Measurements from ENCODE around the gene SERPINB4.
"Not testable (repeated sequence)": the region's sequence is repeated elsewhere in the genome, so short reads cannot be mapped to it uniquely, and the experiment has no call there.

SERPINB4 gene

DNA sequence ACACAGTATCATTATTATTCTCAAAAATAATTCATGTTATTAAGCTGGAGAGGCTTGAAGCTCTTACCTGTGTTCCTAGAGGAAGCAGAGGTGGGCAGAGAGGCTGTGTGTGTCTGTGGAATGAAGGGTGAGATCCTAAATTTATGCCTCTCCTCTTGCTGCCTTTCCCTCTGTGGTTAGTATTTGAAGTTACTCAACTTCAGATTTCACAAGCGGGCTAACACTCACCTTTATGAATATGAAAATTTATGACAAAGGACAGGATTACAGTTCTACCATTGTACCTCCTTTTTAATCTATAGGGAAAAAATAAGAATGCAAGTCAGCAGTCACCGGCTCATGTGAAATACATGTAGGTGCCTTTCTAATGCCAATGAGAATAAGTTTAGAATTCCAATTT is at the start of gene SERPINB4:
Gene SERPINB4 (minus strand): TSS at position 115 of the 400 bp plus-strand sequence. CDS start 679 bp downstream, outside the sequence.
- H3K4me3 ChIP-seq (ENCODE audit: low read depth, low read length); DNase-seq (ENCODE audit: low read depth): not testable (repeated sequence)

DNA sequence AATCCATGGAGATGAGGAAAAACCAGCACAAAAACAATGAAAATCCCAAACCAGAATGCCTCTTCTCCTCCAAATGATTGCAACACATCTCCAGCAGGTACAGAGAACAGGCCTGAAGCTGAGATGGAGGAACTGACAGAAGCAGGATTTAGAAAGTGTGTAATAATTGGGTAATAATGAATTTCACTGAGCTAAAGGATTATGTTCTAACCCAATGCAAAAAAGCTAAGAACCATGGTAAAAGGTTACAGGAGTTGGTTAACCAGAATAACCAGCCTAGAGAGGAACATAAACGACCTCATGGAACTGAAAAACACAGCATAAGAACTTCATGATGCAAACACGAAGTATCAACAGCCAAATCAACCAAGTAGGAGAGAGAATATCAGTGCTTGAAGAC is 45.0 kb upstream of the SERPINB4 start:
- no peak for DNase-seq (ENCODE audit: low read depth)
- no peak overlapping the region for H3K4me3 ChIP-seq (ENCODE audit: low read depth, low read length)

DNA sequence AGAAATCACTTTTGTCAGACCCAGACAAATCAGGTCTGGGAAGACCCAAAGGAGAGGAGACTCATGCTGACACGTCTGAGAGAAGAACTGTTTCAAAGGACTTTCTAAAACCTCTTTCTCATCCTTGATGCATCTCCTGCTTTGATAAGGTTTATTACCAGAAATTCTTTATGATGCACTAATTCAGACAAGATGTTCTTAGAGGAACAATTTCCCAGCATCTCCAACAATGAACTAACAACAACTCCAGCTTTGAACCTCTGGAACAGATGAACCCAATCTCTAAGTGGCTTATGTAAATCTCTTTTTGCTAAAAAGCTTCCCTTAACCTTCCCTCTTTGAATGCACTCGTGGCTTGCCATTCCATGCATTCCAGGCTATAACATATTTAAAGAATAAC is 42.8 kb upstream of the SERPINB4 start:
- TF ChIP-seq, protein P1, sequence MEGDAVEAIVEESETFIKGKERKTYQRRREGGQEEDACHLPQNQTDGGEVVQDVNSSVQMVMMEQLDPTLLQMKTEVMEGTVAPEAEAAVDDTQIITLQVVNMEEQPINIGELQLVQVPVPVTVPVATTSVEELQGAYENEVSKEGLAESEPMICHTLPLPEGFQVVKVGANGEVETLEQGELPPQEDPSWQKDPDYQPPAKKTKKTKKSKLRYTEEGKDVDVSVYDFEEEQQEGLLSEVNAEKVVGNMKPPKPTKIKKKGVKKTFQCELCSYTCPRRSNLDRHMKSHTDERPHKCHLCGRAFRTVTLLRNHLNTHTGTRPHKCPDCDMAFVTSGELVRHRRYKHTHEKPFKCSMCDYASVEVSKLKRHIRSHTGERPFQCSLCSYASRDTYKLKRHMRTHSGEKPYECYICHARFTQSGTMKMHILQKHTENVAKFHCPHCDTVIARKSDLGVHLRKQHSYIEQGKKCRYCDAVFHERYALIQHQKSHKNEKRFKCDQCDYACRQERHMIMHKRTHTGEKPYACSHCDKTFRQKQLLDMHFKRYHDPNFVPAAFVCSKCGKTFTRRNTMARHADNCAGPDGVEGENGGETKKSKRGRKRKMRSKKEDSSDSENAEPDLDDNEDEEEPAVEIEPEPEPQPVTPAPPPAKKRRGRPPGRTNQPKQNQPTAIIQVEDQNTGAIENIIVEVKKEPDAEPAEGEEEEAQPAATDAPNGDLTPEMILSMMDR (conservative IDR thresholded peaks at IDR 0.05; ENCODE audit: low read depth, low read length): no peak
- no peak overlapping the region for H3K4me3 ChIP-seq (ENCODE audit: low read depth, low read length)
- DNase-seq (ENCODE audit: low read depth): no peak

More for the DNA sequence above, 45.0 kb upstream of the SERPINB4 start:
- TF ChIP-seq, protein P1 (conservative IDR thresholded peaks at IDR 0.05; ENCODE audit: low read depth, low read length): no peak

DNA sequence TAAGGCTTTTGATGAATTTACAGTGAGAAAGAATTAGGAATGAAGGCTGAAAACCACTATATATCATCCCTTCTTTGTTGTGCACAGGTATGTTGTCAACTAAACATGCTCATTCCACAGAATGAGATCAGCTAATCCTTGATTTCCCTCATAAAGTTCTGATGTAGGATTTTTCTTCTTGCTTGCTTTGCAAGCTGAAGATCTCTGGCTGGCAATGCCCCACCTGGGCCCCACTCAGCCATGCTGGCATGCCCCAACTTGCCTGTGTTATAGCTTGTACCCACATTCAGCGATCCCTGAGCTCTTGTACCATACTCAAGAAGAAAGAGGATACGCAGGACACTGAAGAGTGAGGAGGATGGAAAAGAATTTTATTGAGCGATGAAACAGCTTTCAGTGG is 40.7 kb upstream of the SERPINB4 start:
- no peak for DNase-seq (ENCODE audit: low read depth)
- no peak overlapping the region for H3K4me3 ChIP-seq (ENCODE audit: low read depth, low read length)
- TF ChIP-seq, protein P1 (conservative IDR thresholded peaks at IDR 0.05; ENCODE audit: low read depth, low read length): no peak

DNA sequence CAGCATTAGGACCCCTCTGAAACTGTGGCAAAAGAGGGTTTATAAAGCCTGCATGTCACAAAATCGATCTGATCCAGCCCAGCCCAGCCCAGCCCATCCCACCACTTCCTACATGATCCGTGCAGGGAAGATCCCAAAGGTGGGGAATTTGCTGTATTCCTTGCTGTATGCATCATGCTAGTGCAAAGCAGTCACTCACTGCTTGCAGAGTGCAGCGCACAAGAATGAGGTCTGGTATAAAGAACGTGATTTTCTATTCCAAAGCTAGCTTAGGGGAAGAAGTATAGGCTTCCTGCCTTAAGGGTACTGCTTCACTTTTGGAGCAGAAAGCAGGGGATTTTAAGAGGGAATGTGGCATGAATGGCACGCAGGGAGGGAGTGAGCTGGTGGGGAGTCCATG is 39.8 kb upstream of the SERPINB4 start:
- no peak overlapping the region for H3K4me3 ChIP-seq (ENCODE audit: low read depth, low read length)
- TF ChIP-seq, protein P1 (conservative IDR thresholded peaks at IDR 0.05; ENCODE audit: low read depth, low read length): no peak

DNA sequence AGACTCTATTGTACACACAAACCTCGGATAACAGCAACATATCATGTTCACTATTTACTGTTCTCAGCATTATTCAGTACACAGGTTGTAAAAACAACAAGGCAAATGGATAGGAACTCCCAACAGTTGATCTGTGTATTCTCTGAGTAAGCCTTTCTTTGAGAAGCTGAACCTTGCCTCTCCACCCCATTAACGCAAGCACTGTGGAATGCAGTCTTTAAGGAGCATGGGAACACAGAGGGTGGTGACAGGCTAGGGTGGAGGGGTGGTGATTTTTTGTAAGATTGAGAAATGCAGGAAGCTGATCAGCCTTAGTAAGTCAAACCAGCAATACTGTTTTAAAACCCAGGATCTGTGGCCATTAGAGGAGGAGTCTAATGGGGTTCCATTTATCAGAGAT is 39.1 kb upstream of the SERPINB4 start:
- peak; percentile 96 for DNase-seq (ENCODE audit: low read depth)
- TF ChIP-seq, protein P1 (conservative IDR thresholded peaks at IDR 0.05; ENCODE audit: low read depth, low read length): no peak
- H3K4me3 ChIP-seq (ENCODE audit: low read depth, low read length): no peak overlapping the region

More for the DNA sequence above, 39.8 kb upstream of the SERPINB4 start:
- DNase-seq (ENCODE audit: low read depth): no peak

DNA sequence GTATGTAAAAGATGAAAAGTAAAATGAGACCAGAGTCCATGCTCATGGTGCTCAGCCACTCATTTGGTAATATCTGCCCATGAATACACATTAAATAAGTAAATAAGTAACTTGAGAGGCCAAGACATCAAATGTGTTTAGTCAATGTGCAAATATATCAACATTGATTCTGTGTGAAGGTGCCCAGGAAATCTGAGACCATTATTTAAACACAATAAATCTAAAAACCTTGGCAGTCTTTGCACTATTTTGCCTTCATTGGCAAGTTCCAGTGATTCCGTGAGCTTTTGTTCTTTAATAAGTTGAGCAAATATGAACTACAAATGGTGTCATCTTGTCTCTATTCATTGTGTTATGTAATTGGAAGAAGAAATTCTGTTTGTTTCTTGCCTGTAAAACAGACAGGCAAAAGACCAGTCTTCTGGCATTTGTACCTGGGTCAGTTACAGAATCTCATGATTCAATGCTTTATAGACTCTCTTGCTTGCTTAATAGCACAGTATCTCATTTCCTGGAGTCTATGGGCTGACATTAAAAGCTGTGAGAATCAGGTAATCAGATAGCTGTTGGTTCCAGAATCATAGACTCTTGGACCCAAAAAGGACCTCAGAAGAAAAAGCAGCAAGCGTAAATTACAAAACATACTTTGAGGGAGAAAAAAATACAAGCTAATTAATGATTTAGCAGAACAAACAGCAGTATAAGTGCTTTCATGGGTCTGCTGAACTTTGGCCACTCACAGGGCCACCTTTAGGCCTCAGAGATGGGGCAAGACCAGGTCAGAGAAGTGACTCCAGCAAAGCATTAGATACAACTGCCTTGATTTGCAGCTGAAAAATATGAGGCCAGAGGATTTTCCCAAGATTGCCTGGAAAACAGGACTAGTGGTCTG is 37.6 kb upstream of the SERPINB4 start:
- no peak for DNase-seq (ENCODE audit: low read depth)
- TF ChIP-seq, protein P1 (conservative IDR thresholded peaks at IDR 0.05; ENCODE audit: low read depth, low read length): no peak
- H3K4me3 ChIP-seq (ENCODE audit: low read depth, low read length): no peak overlapping the region
